ENCODE measurements around the gene WDFY1.

- TF ChIP-seq SUZ12 (IDR thresholded peaks at IDR 0.05; ENCODE audit: extremely low read depth, insufficient read depth, insufficient read length) (no peak), ZNF274 (IDR thresholded peaks at IDR 0.05; ENCODE audit: low read depth, low read length) (no peak), YY1 (IDR thresholded peaks at IDR 0.05; ENCODE audit: insufficient read depth, insufficient read length) (no peak)
Measured at GRCh38 chr2:223914324-223914723, 30.8 kb downstream of the WDFY1 start.
